D341Med (cell line): ENCODE measurements around the gene REXO2.

Experiments
- DNase-seq: peaks from one replicate; pipeline ENCODE4 v3.0.0; 2012; ENCODE audit warnings: low spot score

Gene REXO2

DNA sequence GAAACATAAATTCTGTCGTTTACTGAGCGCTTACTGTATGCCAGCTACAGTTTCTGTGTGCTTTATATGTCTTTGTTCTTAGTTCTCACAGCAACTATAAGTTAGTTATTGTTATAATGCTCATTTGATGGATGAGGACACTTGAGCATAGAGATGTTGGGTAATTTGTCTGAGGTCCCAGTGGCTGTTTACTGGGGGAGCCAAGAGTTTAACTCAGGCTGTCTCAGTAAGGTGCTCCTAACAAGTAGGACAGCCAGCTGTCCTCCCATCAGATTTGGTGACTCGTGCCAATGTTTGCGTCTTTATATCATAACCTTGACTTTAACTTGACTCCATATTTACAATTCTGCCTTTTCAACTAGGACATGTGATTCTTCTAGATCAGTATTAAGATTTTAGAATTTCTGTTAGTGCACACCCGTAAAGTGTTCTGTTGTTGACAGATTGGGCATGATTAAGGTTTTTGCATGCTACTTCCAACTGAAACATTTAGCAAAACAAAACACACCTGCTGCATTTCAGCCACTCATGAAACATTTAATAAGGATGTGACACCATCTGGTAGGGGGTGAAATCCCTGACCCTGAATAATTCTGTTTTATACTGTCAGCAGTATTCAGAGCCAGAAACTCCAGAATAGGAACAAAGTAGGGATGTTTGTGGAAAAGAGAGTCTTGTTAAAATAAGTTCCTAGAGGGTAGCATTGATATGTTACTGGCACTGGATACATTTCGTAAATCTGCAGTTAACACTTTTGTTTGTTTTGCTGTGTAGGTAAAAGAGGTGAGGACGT lies 1.9 kb downstream of the REXO2 start:
- DNase-seq = no peak

DNA sequence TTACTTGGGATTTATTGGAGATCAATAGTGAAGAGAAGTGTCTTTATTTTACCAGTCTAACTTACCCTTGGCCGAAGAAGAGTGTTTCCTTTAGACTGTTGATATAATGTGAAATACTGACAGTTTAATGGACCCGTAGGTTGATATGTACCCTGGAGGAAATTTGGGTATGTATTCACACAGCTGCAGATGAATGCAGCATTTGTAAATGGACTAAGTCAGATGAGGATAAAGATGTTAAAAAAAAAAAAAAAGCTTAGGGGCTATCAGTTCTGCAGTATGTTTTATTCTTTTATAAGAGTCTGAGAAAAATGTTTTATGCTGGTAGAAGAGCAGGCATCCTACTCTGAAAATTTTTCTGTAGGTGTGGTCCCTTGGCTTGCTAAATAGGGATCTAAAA lies 2.7 kb downstream of the REXO2 start:
- DNase-seq = no peak

DNA sequence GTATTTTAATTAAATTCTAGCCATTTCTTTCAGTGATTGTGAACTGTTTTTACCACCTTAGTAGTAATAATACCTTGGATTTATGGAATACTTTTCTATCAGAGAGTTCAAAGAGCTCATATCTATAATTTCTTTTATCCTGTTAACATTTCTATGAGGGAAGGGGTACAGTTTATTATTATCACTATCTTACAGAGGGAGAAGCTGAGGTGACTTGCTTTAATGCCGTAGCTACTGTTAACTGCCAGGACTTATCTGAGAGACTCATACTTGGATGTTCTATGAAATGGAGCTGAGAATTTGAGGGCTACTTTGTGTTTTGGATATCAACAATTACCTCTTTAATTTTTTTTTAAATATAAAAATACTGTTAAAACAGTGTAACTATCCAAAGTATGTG lies 3.3 kb downstream of the REXO2 start:
- no peak for DNase-seq

DNA sequence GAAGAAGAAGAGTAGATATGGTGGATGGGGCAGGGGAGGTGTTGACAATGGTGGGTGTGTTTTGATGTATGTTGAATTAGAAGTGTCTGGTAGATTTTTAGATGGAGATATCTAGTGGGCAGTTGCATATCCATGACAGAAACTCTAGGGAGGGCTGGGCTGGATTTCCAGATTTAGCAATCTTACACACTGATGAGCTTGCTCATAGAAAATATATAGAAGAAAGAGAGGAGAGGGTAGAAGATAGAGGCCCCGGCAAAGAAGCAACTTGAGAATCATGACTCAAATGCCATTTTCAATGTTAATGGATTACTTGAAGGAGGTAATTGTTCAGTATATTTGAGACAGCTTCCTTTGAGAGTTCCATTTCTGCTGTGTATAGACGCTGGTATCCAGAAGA lies 8.2 kb downstream of the REXO2 start:
- DNase-seq = no peak

DNA sequence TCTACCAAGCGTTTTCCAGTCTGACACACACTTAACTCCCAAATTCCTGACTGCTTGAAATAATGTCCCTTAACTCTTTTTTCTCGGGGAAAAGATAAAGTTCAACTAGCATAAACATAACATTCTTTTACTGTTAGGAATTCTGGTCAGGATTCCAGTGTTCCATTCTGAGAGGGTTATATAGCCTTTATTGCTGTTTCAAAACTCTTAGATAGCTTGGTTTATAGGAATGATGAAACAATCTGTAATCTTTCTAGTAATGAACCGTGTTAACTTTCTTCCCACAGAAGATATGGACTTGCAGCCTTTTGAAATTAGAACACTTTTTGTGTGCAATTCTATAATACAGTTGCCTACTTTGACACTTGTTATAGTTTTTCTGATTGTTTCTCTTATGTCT lies 8.6 kb downstream of the REXO2 start:
- no peak for DNase-seq

DNA sequence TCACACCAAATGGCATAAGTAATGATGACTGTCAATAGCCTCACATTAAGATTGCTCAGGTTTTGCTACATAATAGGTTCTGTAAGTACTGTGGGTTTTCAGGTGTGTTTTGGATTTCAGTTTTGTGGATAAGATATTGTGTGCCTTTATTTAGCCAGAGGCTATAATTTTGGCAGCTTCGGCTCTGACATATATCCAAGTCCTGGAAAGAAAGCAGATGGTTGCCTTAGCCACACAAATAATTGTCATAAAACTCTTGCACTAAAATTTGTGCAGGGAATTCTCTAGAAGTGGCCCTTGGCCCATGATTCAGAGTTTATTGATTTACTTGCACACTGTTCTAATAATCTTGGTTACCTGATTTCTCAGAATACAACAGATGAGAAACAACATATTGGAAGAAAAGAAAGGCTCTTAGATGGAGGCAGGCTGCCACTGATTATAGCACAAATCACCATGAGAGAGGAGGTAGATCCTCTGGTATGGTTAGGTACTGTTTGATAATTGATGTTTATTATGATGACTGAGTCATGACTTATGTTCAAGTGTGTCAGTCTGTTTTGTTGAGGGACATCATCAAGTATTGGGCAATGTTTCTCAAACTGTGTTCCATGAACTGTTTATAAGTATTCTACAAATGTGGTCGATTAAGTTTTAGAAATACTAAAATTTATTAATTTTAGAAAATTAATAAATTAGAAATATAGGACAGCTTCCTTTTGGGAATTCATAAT lies 9.6 kb downstream of the REXO2 start:
- no peak for DNase-seq

DNA sequence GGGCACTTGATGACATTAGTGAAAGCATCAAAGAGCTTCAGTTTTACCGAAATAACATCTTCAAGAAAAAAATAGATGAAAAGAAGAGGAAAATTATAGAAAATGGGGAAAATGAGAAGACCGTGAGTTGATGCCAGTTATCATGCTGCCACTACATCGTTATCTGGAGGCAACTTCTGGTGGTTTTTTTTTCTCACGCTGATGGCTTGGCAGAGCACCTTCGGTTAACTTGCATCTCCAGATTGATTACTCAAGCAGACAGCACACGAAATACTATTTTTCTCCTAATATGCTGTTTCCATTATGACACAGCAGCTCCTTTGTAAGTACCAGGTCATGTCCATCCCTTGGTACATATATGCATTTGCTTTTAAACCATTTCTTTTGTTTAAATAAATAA lies 10.6 kb downstream of the REXO2 start:
- no peak for DNase-seq

DNA sequence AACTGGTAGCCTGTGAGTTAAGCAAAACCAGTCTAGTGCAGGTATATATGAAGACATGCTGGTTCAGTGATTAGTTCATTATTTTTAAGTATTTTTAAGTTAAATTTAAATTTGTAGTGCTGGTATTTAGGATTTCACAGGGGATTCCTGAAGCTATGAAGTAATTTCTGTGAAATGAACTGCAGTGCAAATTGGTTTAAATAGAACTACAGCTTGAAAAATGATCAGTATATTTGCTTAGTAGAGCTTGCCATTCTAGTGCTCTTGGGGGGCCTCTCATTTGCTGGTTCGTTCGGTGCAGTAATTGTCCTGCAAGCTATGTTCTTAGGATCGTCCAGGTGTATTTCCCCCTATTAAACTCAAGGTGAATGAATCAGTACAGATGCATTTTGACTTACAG lies 13.1 kb downstream of the REXO2 start:
- no peak for DNase-seq

DNA sequence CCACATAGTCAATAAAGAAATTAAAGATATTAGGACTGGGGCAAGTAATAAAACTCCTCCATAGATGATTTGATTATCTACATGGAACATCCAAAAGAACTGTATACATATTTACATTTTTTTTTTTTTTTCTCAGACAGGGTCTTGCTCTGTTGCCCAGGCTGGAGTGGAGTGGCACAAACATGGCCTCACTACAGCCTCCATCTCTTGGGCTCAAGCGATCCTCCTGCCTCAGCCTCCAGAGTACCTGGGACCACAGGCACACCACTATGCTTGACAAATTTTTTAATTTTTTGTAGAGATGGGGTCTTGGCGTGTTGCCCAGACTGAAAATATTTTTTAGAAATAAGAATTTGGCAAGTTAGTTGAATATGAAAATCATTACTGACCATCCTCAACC lies 24.7 kb downstream of the REXO2 start:
- no peak for DNase-seq

DNA sequence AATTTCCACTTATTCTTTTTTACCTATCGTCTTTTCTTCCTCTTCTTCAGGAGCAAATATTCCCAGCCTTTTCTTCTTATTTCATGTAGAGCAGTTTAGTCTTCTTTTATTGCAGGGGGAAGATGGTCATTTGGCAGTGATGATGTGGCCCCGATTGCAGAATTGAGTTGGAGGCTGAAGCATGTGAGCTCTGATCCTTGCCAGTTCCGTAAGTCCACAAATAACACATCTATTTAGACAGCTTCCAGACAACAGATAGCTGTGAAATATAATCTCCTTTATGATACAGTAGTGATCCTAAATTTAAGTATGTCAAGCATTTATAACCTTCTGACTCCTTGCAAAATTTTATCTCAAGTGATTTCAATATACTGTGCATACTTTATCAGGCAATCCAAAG lies 27.5 kb downstream of the REXO2 start:
- no peak for DNase-seq

DNA sequence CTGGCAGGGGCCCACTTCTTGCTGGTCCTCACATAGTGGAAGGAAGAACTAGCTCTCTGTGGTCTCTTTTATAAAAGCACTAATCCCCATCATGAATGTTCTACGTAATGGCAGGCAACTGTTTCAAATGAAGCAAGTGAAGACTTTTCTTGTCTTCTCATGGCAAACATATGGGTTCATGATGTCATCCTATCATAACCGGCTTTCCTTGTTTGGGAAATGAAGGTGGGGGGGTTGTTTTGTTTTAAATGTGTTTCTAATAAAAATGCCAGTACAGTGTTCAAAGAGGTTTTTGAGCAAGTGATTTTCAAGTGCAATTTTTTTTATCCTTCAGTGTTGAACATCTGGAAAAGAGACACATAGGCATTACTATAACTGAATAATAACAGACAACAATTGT lies 33.4 kb downstream of the REXO2 start:
- no peak for DNase-seq

DNA sequence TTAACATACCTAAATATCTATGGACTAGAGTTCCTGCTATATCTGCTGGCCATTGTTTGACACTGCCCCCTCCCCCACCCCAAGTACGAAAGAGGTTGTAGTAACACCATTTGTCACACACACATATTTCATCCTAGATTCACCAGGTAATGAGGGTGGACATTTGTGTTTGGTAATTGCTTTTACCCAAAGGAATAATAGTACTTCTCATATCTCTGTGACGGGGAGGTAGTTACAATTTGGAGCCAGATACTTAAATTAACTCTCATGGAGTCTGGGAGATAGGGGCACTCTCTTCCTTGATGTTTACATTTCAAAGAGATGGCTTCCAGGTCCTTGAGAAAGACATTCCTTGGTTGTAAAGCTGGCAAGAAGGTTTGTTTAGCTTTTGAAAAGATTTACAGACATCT lies 38.7 kb downstream of the REXO2 start:
- DNase-seq = no peak

DNA sequence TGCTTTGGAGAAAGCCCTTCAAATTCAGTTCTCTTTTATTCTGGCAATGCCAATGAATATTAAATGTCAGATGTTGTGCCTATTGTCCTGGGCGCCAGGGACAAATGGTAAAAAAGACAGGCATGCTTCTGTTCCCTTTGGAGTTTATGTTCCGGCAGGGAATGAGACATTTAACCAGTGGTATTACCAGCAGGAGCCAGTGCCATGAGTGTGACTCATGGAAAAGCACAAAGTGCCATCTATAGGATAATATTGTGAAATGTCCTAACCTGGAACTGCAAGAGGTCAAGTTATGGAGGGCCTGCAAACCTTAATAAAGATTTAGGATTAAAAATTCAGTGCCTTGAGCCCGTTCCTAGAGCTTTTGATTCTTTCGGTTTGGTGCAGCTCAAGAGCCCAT lies 39.5 kb downstream of the REXO2 start:
- no peak for DNase-seq

DNA sequence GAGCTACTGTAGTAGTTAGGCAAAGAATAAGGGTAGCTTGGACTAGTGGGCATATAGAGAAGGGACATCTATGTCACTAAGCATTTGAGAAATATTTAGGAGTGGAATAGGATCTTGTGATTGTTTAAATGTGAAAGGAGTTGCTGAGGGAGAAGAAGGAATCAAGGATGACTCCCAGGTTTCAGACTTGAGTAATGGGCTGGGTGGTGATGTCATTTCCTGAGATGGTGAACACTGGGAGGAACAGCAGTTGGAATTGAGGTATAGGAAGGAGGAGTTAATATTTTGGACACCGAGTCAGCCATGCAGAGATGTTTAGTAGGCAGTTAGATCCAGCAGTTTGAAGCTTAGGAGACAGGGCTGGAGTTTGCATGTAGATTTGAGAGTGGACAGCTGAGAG lies 40.1 kb downstream of the REXO2 start:
- no peak for DNase-seq

DNA sequence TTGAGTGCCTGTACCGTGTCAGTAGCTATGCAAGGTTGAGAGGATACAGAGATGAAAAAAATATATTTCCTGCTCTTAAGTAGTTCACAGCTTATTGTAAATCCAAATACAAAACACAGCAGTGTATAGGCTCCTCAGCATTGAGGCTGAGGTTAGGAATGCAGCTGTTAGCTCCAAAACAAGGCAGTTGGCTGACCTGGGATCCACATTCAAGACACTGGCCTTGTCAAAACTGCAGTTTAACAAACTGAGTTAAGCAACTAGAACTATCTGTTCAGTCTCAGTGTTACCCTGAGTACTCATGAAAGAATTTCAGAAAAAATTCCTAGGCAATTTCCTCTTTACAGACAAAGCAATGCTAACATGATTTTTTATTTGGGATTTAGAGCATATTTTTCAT lies 42.8 kb downstream of the REXO2 start:
- no peak for DNase-seq

DNA sequence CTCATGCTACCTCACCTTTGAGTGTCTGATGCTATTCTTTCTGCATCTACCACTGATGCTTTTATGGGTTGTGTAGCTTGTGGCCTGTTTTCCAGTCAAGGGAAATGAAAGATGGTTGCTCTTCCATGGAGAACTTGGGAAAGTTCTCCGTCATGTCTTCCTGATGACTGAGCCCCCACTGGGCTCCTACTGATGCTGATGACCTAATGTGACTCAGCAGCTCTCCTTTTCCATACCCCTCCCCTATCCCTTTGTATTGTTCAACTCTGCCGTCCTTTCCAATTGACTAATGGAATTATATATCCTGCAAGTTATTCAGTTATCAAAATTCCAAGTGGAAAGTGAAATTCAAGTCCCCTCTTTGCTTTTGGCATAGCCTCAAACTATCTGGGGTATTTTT lies 44.7 kb downstream of the REXO2 start:
- no peak for DNase-seq

DNA sequence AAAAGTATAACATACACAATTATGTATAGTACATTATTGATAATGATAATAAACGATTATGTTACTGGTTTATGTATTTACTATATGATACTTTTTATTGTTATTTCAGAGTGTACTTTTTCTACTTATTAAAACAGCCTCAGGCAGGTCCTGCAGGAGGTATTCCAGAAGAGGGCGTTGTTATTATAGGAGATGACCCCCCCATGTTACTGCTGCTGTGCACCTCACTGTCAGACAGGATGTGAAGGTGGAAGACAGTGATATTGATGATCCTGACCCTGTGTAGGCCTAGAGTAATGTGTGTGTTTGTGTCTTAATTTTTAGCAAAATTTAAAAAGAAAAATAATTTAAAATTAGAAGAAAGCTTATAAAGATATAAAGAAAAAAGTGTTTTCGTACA lies 57.6 kb downstream of the REXO2 start:
- no peak for DNase-seq

DNA sequence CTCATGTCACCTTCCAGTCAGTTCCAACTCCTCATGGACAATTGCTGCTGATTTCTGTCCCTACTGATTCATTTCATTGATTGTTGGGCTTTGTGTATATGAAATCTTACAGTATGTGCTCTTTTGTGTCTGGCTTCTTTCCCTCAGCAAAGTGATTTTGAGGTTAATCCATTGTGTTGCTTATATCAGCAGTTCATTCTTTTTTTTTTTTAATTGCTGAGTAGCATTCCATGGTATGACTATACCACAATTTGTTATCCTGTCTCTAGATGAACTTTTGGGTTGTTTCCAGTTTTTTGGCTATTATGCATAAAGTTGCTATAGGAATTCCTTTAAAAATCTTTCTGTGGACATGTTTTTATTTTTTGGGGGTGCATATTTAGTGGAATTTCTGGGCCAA lies 60.5 kb downstream of the REXO2 start:
- DNase-seq = no peak
